Measurements from ENCODE around the gene PITPNM3. TPM values are rescaled to one million over a fixed set of nuclear protein-coding genes. Genes with fewer than 3 reads are reported as not detected.
"Not testable (repeated sequence)": the region's sequence is repeated elsewhere in the genome, so short reads cannot be mapped to it uniquely, and the experiment has no call there.

Gene PITPNM3
- not detected for total RNA-seq

DNA sequence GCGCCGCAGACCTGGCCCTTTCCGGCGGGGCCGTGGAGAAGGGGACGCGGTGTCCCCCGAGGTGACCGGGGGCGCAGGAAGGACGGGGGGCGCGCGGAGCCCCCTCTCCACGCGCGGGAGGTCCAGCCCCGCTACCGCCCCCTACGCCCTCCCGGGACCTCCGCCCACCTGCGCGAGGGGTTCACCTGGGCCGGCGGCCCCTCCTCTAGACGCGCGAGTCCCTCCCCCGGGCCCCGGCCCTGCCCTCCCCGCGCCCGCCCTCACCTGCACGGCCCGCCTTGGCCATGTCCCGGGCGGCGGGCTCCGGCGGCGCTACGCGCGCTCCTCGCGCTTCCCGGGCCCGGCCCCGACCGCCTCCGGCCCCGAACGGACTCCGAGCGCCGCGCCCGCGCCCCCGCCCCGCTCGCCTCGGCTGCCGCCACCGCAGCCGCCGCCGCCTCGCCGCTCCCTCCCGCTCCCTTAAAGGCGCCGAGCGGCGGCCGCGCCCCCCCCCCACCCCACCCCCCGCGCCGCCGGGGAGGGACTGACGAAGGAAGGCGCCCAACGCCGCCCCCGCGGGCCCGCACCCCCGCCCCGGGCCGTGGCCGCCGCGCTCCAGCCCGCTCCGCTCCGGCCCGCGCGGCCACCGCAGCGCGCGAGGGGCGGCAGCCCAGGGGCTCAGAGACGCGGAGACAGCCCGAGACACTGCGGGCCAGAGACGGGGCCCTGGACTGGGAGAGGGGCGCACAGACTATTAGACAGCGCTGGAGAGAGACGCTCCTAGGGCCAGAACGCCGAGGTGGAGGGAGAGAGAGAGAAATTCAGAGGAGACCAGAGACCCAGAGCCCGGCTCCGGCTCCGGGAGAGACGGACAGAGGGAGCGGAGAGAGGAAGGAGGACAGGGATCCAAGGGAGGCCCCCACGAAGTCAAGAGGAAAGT is at the start of gene PITPNM3:
TSS of gene PITPNM3 (minus strand) at position 435 of the 919 bp plus-strand sequence. CDS start at position 286, 149 bp downstream.
- no peak for DNase-seq

DNA sequence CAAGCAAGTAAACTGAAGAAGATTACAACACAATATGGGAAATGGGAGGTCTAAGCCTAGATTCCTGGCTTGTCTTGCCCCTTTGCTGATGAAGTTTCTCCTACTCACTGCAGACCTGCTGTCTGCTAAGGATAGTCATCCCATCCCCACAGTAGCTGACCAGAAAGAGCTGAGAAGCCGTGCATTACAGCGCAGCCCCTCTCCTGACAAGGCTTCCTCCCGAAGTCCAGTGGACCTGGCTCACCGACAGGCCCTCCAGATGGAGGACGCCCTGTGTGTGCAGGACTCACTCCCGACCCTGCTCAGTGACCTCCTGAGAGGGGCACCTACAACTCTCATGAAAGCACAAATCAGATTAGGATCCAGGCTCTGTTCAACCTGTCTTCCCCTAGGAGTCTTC is 48.8 kb upstream of the PITPNM3 start:
- DNase-seq = no peak

DNA sequence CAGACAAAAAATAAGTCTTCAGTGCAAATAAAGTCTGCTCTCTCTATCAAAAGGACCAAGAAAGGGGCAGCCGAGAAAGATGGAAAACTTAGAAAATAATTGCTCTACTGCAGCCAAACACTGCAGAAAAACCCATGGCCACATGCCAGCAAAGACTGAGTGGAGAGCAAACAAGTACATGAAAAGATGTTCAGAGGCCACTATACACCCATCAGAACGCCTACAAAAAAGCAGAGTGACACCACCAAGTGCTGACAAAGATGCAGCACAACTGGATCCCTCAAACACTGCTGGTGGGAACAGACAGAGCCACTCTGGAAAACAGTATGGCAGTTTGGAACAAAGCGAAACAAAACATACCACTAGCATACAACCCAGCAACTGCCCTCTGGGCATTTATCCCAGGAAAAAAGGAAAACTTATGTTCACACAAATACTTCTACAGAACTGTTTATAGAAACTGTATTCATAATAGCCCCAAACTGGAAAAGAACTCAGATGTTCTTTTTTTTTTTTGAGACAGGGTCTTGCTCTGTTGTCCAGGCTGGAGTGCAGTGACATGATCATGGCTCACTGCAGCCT is 47.5 kb upstream of the PITPNM3 start:
- DNase-seq = no peak

- DNase-seq = no peak
Measured at GRCh38 chr17:6602141-6602540, 45.8 kb upstream of the PITPNM3 start.

GRCh38 chr17:6599364-6599763 is 43.0 kb upstream of the PITPNM3 start:
- no peak for DNase-seq

- DNase-seq = no peak
Measured at GRCh38 chr17:6597727-6598126, 41.4 kb upstream of the PITPNM3 start.

GRCh38 chr17:6596941-6597340 is 40.6 kb upstream of the PITPNM3 start:
- no peak for DNase-seq

DNA sequence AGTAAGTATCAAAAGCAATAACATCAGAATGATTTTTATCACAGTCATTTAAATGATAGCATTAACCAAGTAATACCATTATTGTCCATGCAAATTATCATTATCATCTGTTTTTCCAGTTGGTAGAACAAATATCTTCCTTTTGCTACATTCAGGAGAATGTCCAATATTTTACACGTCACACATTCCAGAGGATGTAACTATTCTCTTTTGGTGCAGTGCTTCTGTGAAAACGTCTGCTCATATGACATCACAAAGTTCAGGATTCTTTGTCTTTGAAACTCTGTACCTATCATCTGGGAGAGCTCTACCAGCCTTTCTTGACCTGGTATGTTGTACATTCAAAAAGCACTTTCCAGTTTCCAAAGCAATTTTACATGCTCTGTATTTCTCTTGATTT is 40.2 kb upstream of the PITPNM3 start:
- no peak for DNase-seq

GRCh38 chr17:6596081-6596480 is 39.7 kb upstream of the PITPNM3 start:
- no peak for DNase-seq

GRCh38 chr17:6593371-6593770 is 37.0 kb upstream of the PITPNM3 start:
- not testable (repeated sequence) for DNase-seq

DNA sequence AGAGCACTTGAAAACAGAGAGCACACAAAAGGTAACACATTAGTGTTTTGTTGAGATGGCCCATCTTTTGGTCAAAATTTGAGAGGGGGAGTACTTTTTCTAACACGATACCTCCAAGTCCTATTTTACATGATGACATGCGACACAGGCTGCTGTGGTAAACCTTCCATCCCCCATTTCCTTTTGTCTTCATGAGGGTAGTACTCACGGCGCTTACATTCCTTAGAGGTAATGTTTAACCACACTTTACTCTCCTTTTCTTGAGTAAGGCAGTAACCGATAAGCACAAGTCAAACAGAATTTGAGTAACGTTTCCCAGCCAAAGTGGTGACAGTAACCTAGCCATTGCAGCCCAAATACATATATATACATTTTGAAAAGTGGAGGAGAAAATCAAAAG is 35.8 kb upstream of the PITPNM3 start:
- DNase-seq = no peak

DNA sequence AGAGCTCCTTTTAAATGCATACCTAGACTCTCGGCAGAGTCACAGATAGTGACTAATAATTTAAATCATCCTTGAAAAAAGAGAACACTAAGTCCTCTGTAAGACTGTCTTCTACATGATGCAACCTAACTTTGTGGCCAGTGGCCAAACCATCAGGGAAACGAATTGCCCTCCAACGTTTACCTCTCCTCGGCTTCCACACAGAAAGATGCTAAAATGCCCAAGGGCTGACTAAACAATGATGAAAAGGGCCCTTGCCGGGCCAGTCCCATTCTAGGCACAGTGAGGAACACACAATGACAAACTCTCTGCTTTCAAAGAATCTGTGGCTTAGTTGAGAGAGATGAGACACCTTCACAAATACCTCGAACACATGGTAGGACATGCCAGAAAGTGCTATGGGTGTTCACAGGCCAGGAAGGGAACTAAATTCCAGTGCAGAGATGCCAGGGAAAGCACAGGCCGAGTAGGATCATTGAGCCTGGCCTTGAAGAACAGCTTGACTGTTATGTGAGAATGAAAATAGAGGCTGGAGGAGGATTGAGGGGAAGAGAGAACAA is 35.3 kb upstream of the PITPNM3 start:
- DNase-seq = no peak

- no peak for DNase-seq
Measured at GRCh38 chr17:6589266-6589946, 33.1 kb upstream of the PITPNM3 start.

GRCh38 chr17:6588165-6588564 is 31.8 kb upstream of the PITPNM3 start:
- no peak for DNase-seq

- no peak for DNase-seq
Measured at GRCh38 chr17:6587310-6587709, 31.0 kb upstream of the PITPNM3 start.

DNA sequence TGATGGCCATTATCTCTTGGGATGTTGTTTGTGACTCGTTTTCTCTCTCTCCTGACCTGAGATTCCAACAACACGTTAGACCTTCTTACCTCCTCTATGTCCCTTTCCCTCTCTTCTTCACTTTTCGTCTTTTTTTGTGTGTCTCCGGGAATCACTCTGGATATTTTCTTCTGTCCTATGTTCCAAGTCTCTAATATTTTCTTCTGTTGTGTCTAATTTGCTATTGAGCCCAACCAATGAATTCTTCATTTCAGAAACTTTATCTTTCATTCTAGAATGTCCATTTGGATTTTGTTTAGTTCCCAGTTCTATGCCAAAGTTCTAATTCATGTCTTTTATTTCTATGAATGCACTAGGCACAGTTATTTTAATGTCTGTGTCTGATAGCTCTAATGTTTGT is 27.1 kb upstream of the PITPNM3 start:
- no peak for DNase-seq

- no peak for DNase-seq
Measured at GRCh38 chr17:6580625-6581024, 24.3 kb upstream of the PITPNM3 start.

DNA sequence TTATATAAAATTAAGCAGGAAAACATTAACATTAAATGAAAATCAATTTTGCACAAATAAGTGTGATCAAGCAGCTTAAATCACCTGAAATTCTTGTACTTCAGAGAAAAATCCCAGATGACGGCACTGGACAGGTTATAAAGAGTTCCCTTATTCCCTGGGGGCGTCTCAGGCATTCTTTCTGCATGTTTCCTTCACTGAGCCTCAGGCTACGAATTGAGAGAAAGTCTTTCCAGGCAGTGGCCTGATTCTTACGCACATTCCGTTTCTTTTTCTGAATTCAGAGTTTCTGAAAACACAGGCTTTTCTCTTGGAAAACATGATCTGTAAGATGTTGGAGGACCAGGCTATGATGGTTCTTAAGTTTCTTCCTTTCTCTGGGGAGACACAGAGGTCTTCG is 22.1 kb upstream of the PITPNM3 start:
- no peak for DNase-seq

DNA sequence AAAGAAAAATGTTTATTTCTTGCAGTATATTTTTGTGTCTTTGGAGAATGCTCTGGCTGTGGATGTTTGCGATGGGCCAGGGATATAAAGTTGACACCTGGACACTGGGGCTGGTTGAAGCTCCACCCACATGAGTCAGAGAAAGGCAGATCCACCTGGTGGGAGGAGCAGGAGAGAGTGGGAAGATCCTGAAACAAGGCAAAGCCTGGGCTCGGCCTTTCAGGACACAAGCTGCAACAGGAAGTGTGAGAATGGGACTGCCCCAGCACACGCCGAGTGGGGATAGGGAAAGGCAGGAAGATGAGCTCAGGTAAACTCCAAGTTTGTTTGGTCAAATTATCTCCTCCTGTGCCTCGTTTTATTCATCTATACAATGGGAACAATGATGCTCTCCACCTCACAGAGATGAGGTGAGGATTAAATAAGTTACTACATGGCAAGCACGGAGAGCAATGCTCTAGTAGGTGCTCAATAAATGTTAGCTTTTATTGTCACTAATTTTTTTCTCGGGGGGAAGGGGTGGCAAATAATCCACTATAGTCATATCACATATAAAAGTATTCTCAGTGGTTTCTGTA is 21.4 kb upstream of the PITPNM3 start:
- no peak for DNase-seq

DNA sequence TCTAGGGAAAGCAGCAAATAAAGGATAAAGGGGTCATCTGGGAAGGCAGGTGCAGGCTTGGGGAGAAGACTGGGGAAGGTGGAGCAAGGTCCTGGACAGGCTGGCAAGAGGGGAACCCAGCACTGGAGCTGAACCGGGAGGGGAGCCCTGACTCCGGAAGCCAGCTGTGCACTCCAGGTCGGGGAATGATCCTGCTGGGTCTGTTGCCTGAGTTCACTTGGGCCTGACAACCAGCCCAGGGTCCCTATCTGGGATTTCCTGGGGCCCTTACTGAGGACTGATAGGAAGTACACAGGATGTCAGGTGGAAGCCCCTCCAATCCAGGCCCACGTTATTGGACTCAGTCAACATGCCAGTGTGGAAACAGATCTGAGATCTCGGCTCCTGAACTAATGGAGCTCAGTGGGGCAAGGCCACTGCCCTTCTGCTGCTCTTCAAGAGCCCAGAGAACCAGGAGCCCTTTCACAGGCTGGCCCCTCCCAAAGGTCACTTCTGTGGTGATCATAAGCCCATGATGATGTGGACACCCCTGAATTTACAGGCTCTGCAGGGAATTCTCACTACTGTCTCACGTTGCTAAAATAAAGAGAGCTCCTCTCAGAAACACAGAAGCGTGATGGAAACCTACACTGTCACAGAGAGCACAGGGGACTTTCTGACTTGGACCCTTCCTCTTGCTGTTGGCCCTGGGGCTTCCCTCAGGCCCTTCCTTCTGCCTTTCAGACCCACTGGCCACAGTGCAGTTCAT is 19.9 kb upstream of the PITPNM3 start:
- DNase-seq = no peak

- DNase-seq = no peak
Measured at GRCh38 chr17:6575596-6575988, 19.2 kb upstream of the PITPNM3 start.
